Measurements from ENCODE around the gene CTSH. TPM values are rescaled to one million over a fixed set of nuclear protein-coding genes. Genes with fewer than 3 reads are reported as not detected.

The CTSH gene
- total and polyA plus RNA-seq, 2 experiments from 2014 or later, result 19.7 to 19.9 TPM

DNA sequence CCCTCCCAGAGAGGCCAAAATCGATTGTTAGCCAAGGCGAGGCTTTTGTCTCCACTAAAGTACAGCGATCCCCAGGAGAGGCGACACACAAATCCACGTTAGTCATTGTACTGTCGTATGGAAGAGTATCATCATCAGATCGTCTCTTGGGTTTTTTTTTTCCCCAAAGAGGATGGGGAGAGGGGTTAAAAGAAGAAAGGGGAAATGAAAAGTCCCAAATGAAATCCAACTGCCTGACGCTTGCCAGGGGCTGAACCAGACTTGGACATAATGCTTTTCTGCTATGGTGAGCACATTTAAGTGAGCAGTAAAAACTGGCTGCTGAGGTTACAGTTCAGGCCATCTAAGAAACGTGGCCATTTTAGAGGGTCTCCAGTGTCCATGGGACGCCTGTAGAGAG lies 37.9 kb upstream of the CTSH start (continued):
- no peak for TF ChIP-seq ZNF331 (CRISPR knock-in tag; IDR thresholded peaks at IDR 0.05; ENCODE audit: low read depth)
- TF ChIP-seq, protein P1, sequence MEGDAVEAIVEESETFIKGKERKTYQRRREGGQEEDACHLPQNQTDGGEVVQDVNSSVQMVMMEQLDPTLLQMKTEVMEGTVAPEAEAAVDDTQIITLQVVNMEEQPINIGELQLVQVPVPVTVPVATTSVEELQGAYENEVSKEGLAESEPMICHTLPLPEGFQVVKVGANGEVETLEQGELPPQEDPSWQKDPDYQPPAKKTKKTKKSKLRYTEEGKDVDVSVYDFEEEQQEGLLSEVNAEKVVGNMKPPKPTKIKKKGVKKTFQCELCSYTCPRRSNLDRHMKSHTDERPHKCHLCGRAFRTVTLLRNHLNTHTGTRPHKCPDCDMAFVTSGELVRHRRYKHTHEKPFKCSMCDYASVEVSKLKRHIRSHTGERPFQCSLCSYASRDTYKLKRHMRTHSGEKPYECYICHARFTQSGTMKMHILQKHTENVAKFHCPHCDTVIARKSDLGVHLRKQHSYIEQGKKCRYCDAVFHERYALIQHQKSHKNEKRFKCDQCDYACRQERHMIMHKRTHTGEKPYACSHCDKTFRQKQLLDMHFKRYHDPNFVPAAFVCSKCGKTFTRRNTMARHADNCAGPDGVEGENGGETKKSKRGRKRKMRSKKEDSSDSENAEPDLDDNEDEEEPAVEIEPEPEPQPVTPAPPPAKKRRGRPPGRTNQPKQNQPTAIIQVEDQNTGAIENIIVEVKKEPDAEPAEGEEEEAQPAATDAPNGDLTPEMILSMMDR (conservative IDR thresholded peaks at IDR 0.05; ENCODE audit: low read depth in 2 of 2), result no peak
- TF ChIP-seq, protein P2, sequence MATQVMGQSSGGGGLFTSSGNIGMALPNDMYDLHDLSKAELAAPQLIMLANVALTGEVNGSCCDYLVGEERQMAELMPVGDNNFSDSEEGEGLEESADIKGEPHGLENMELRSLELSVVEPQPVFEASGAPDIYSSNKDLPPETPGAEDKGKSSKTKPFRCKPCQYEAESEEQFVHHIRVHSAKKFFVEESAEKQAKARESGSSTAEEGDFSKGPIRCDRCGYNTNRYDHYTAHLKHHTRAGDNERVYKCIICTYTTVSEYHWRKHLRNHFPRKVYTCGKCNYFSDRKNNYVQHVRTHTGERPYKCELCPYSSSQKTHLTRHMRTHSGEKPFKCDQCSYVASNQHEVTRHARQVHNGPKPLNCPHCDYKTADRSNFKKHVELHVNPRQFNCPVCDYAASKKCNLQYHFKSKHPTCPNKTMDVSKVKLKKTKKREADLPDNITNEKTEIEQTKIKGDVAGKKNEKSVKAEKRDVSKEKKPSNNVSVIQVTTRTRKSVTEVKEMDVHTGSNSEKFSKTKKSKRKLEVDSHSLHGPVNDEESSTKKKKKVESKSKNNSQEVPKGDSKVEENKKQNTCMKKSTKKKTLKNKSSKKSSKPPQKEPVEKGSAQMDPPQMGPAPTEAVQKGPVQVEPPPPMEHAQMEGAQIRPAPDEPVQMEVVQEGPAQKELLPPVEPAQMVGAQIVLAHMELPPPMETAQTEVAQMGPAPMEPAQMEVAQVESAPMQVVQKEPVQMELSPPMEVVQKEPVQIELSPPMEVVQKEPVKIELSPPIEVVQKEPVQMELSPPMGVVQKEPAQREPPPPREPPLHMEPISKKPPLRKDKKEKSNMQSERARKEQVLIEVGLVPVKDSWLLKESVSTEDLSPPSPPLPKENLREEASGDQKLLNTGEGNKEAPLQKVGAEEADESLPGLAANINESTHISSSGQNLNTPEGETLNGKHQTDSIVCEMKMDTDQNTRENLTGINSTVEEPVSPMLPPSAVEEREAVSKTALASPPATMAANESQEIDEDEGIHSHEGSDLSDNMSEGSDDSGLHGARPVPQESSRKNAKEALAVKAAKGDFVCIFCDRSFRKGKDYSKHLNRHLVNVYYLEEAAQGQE (IDR thresholded peaks at IDR 0.05; ENCODE audit: unreplicated experiment), result no peak
- no peak for TF ChIP-seq STAT1 (IDR thresholded peaks at IDR 0.05; ENCODE audit: unreplicated experiment)
- TF ChIP-seq NANOG (IDR thresholded peaks at IDR 0.05; ENCODE audit: borderline replicate concordance), result no peak

DNA sequence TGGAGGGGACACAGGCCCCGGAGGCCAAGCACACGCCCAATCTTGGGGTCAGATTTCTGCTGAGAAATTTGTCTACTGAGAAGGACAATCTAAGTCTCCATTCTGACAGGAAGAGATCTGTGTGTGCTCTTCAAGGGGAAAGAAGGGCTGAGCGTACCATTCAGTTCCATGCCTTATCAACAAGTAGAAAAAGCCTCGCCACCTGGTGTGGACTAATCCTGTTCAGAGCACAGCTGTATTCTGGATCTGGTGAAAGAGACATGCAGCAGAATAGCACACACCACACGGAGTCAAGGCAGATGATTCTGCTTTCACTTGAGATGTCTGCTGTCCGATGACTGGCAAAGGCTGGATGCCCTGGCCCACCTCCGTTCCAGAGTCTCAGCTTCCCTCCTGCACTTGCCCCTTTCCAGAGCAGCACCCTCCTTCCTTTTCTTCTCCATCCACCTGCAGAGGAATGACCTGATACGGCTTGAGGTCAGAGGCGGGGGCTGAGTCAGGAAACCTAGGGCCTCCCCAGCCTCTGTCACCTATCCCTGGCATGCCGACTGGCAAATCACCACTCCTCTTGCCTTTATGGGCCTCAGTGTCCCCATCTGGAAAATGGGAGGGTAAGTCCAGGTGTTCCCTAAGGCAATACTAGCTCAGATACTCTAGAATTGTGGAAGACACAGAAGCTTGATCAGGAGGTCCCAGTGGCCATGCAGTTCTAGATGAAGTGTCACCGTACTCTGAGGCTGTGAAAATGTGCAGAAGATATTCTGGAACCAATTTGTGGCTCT lies 36.9 kb upstream of the CTSH start:
- H3K9me3 Mint-ChIP-seq, result no peaks in the 10 kb centered on the region
- no peaks in the 10 kb centered on the region for H3F3A ChIP-seq (replicated peaks; ENCODE audit: low read depth)
- DNase-seq (ENCODE audit: low spot score) (no peak), ATAC-seq (no peak)
- H3K4me2 ChIP-seq, result no peak overlapping the region
- H3K36me3 Mint-ChIP-seq (ENCODE audit: low read depth), result no peaks in the 10 kb centered on the region
- no peaks in the 10 kb centered on the region for H3K36me3 ChIP-seq (ENCODE audit: insufficient read depth)
- H3K79me2 ChIP-seq (replicated peaks; ENCODE audit: insufficient read depth), result no peaks in the 10 kb centered on the region
- peaks cover 12% of the 10 kb centered on the region for H3K27me3 Mint-ChIP-seq (ENCODE audit: insufficient read depth, low read depth, poor library complexity)
- no peak overlapping the region for H3K4me3 Mint-ChIP-seq
- H3K27me3 ChIP-seq (ENCODE audit: insufficient read depth), result 0 out of 2 replicates have a peak, but pooled peaks cover 5% of the 10 kb centered on the region
- no peaks in the 10 kb centered on the region for H4K20me1 ChIP-seq (replicated peaks; ENCODE audit: insufficient read depth)
- no peaks in the 10 kb centered on the region for H3K9me2 ChIP-seq (ENCODE audit: insufficient read depth)
- no peak overlapping the region for H2AFZ ChIP-seq
- no peak overlapping the region for H3K27ac Mint-ChIP-seq
- no peak overlapping the region for H3K27ac ChIP-seq (ENCODE audit: low read depth)
- H3K4me1 ChIP-seq (ENCODE audit: insufficient read depth), result no peaks in the 10 kb centered on the region
- H3K4me1 Mint-ChIP-seq, result peaks cover 14% of the 10 kb centered on the region
- no peak overlapping the region for H3K4me3 ChIP-seq
- no peak for TF ChIP-seq ZNF114 (CRISPR knock-in tag; IDR thresholded peaks at IDR 0.05)
- no peak for TF ChIP-seq ZNF331 (CRISPR knock-in tag; IDR thresholded peaks at IDR 0.05; ENCODE audit: low read depth)
- no peak for TF ChIP-seq CREB1 (CRISPR knock-in tag; IDR thresholded peaks at IDR 0.05; ENCODE audit: low read depth)
- TF ChIP-seq, protein P3, sequence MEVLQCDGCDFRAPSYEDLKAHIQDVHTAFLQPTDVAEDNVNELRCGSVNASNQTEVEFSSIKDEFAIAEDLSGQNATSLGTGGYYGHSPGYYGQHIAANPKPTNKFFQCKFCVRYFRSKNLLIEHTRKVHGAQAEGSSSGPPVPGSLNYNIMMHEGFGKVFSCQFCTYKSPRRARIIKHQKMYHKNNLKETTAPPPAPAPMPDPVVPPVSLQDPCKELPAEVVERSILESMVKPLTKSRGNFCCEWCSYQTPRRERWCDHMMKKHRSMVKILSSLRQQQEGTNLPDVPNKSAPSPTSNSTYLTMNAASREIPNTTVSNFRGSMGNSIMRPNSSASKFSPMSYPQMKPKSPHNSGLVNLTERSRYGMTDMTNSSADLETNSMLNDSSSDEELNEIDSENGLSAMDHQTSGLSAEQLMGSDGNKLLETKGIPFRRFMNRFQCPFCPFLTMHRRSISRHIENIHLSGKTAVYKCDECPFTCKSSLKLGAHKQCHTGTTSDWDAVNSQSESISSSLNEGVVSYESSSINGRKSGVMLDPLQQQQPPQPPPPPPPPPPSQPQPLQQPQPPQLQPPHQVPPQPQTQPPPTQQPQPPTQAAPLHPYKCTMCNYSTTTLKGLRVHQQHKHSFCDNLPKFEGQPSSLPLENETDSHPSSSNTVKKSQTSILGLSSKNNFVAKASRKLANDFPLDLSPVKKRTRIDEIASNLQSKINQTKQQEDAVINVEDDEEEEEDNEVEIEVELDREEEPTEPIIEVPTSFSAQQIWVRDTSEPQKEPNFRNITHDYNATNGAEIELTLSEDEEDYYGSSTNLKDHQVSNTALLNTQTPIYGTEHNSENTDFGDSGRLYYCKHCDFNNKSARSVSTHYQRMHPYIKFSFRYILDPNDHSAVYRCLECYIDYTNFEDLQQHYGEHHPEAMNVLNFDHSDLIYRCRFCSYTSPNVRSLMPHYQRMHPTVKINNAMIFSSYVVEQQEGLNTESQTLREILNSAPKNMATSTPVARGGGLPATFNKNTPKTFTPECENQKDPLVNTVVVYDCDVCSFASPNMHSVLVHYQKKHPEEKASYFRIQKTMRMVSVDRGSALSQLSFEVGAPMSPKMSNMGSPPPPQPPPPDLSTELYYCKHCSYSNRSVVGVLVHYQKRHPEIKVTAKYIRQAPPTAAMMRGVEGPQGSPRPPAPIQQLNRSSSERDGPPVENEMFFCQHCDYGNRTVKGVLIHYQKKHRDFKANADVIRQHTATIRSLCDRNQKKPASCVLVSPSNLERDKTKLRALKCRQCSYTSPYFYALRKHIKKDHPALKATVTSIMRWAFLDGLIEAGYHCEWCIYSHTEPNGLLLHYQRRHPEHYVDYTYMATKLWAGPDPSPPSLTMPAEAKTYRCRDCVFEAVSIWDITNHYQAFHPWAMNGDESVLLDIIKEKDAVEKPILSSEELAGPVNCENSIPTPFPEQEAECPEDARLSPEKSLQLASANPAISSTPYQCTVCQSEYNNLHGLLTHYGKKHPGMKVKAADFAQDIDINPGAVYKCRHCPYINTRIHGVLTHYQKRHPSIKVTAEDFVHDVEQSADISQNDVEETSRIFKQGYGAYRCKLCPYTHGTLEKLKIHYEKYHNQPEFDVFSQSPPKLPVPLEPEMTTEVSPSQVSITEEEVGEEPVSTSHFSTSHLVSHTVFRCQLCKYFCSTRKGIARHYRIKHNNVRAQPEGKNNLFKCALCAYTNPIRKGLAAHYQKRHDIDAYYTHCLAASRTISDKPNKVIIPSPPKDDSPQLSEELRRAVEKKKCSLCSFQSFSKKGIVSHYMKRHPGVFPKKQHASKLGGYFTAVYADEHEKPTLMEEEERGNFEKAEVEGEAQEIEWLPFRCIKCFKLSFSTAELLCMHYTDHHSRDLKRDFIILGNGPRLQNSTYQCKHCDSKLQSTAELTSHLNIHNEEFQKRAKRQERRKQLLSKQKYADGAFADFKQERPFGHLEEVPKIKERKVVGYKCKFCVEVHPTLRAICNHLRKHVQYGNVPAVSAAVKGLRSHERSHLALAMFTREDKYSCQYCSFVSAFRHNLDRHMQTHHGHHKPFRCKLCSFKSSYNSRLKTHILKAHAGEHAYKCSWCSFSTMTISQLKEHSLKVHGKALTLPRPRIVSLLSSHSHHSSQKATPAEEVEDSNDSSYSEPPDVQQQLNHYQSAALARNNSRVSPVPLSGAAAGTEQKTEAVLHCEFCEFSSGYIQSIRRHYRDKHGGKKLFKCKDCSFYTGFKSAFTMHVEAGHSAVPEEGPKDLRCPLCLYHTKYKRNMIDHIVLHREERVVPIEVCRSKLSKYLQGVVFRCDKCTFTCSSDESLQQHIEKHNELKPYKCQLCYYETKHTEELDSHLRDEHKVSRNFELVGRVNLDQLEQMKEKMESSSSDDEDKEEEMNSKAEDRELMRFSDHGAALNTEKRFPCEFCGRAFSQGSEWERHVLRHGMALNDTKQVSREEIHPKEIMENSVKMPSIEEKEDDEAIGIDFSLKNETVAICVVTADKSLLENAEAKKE (CRISPR knock-in tag; IDR thresholded peaks at IDR 0.05), result no peak
- TF ChIP-seq, protein P1 (conservative IDR thresholded peaks at IDR 0.05; ENCODE audit: low read depth in 2 of 2), result no peak
- TF ChIP-seq NANOG (IDR thresholded peaks at IDR 0.05; ENCODE audit: borderline replicate concordance), result no peak
- no peak for TF ChIP-seq JUNB (IDR thresholded peaks at IDR 0.05; ENCODE audit: unreplicated experiment)
